CD14-positive monocyte (primary cell): Measurements from ENCODE around the gene C3orf49. TPM values are rescaled to one million over a fixed set of nuclear protein-coding genes. Genes with fewer than 3 reads are reported as not detected.

Source experiments
- DNase-seq, 3 donors: peaks; one replicate each; pipeline ENCODE4 v3.0.0-alpha.2; 2011 to 2022
- H2AFZ ChIP-seq: 2 replicates; pipeline ENCODE4 v1.6.0; 2012; ENCODE audit warnings: mild to moderate bottlenecking, low read depth, low read length, inconsistent platforms; ENCODE audit not compliant: insufficient read depth, poor library complexity, severe bottlenecking
- H3K27ac ChIP-seq, 2 donors: 1 replicate in 1 of 2; 2 replicates in 1 of 2; pipeline ENCODE4 v1.5.1; 2012 to 2013; ENCODE audit warnings: low read length in 2 of 2, control low read depth in 1 of 2, inconsistent platforms in 1 of 2, low read depth in 1 of 2, mild to moderate bottlenecking in 1 of 2
- H3K27me3 ChIP-seq, 2 donors: one replicate each; pipeline versions ENCODE4 v1.6.0 to v1.6.1; 2011 to 2013; ENCODE audit warnings: low read length in 2 of 2; ENCODE audit not compliant: control insufficient read depth in 2 of 2, insufficient read depth in 2 of 2
- H3K36me3 ChIP-seq, 2 donors: replicated peaks in 1 of 2; 1 replicate in 1 of 2; 2 replicates in 1 of 2; pipeline versions ENCODE4 v1.5.1 to v1.6.1; 2012 to 2013; ENCODE audit warnings: low read length in 2 of 2, control low read depth in 1 of 2, inconsistent platforms in 1 of 2, mild to moderate bottlenecking in 1 of 2; ENCODE audit not compliant: insufficient read depth in 2 of 2, control insufficient read depth in 1 of 2
- H3K4me1 ChIP-seq, 2 donors: 1 replicate in 1 of 2; 2 replicates in 1 of 2; pipeline versions ENCODE4 v1.5.1 to v1.6.1; 2012 to 2013; ENCODE audit warnings: low read length in 2 of 2, control low read depth in 1 of 2, inconsistent platforms in 1 of 2, mild to moderate bottlenecking in 1 of 2, moderate library complexity in 1 of 2; ENCODE audit not compliant: insufficient read depth in 2 of 2, control insufficient read depth in 1 of 2
- H3K4me2 ChIP-seq: replicated peaks from 2 replicates; pipeline ENCODE3; 2012; ENCODE audit warnings: low read length, moderate library complexity, mild to moderate bottlenecking; ENCODE audit not compliant: poor library complexity, severe bottlenecking; ENCODE audit errors: extremely low read depth
- H3K4me3 ChIP-seq, 3 experiments: fragments of 200-600 bp in 1 of 3; sonication (generic) in 1 of 3; replicated peaks in 1 of 3; 1 replicate in 2 of 3; 2 replicates in 1 of 3; pipeline ENCODE4 v1.5.1; 2011 to 2013; ENCODE audit warnings: low read length in 3 of 3, mild to moderate bottlenecking in 3 of 3, control low read depth in 2 of 3, low read depth in 2 of 3, inconsistent platforms in 1 of 3, moderate library complexity in 1 of 3
- H3K79me2 ChIP-seq: 2 replicates; pipeline ENCODE4 v1.6.0; 2012; ENCODE audit warnings: mild to moderate bottlenecking, control low read depth, inconsistent platforms, low read length, moderate library complexity; ENCODE audit not compliant: insufficient read depth
- H3K9ac ChIP-seq: 2 replicates; pipeline ENCODE4 v1.6.0; 2017; ENCODE audit warnings: low read length, mild to moderate bottlenecking; ENCODE audit not compliant: insufficient read depth, poor library complexity, severe bottlenecking
- H3K9me3 ChIP-seq, 2 donors: replicated peaks in 1 of 2; 1 replicate in 1 of 2; 2 replicates in 1 of 2; pipeline versions ENCODE4 v1.5.1 to v1.6.1; 2012 to 2013; ENCODE audit warnings: low read length in 2 of 2, control low read depth in 1 of 2; ENCODE audit not compliant: control insufficient read depth in 1 of 2, insufficient read depth in 1 of 2
- H4K20me1 ChIP-seq: 2 replicates; pipeline ENCODE4 v1.6.0; 2012; ENCODE audit warnings: mild to moderate bottlenecking, low read length, control low read depth, moderate library complexity; ENCODE audit not compliant: insufficient read depth
- H3K27ac Mint-ChIP-seq, 7 donors: one replicate each; pipeline ENCODE4 v1.8.0; 2020; ENCODE audit warnings: mild to moderate bottlenecking in 7 of 7, mixed read lengths in 7 of 7, moderate library complexity in 6 of 7, inconsistent platforms in 2 of 7
- H3K27me3 Mint-ChIP-seq, 3 donors: one replicate each; pipeline ENCODE4 v1.8.0; 2021 to 2022; ENCODE audit warnings: low read depth in 3 of 3, mild to moderate bottlenecking in 3 of 3, mixed read lengths in 3 of 3, moderate library complexity in 3 of 3, inconsistent platforms in 1 of 3
- H3K36me3 Mint-ChIP-seq, 2 donors: one replicate each; pipeline ENCODE4 v1.8.0; 2020; ENCODE audit warnings: mixed read lengths in 2 of 2, inconsistent platforms in 1 of 2, mild to moderate bottlenecking in 1 of 2
- H3K4me1 Mint-ChIP-seq: one replicate; pipeline ENCODE4 v1.8.0; 2020; ENCODE audit warnings: mild to moderate bottlenecking, mixed read lengths
- H3K4me3 Mint-ChIP-seq, 2 donors: one replicate each; pipeline ENCODE4 v1.8.0; 2020; ENCODE audit warnings: mild to moderate bottlenecking in 2 of 2, mixed read lengths in 2 of 2, moderate library complexity in 1 of 2
- H3K9me3 Mint-ChIP-seq, 7 donors: one replicate each; pipeline ENCODE4 v1.8.0; 2020 to 2022; ENCODE audit warnings: mixed read lengths in 7 of 7, mild to moderate bottlenecking in 6 of 7, moderate library complexity in 6 of 7, inconsistent platforms in 2 of 7
- CTCF ChIP-seq: fragments of 200-600 bp; IDR thresholded peaks from one replicate; pipeline ENCODE4 v1.8.0; 2022; ENCODE audit warnings: antibody characterized with exemption, mild to moderate bottlenecking
- WGBS: methylation state at CpG from one replicate; pipeline ENCODE4 v1.1.5; 2013; ENCODE audit warnings: missing lambda C conversion rate; ENCODE audit not compliant: insufficient coverage; 5-methylcytosine and 5-hydroxymethylcytosine counted together
- intact Hi-C, 2 donors: fragments of 100-400 bp; cut with micrococcal nuclease; formaldehyde crosslinking; loops; one replicate each; pipeline versions ENCODE4 v1.15.0 to v1.15.1; 2023
- polyA plus RNA-seq, 3 donors: library from polyadenylated mRNA; depleted of rRNA in 1 of 3; unstranded in 2 of 3; stranded (reverse) in 1 of 3; fragments of 300-500 nt in 2 of 3; fragments of >200 nt in 1 of 3; fragmentation: Illumina TruSeq in 2 of 3; gene quantifications; 1 replicate in 2 of 3; 2 replicates in 1 of 3; pipeline ENCODE4 v1.2.3, GENCODE V29; 2012 to 2021

The C3orf49 gene
- polyA plus RNA-seq, 3 donors = not detected

- no peak overlapping the region for H3K9ac ChIP-seq
- H3K36me3 Mint-ChIP-seq = peaks cover 0 to 3% of the 10 kb centered on the region in 2 donors
- no peak for TF ChIP-seq CTCF
- H3K9me3 Mint-ChIP-seq = peaks cover 0 to 2% (median 0%) of the 10 kb centered on the region in 7 donors
- no peaks in the 10 kb centered on the region for H3K9me3 ChIP-seq
- peaks cover 0 to 5% of the 10 kb centered on the region in 2 donors for H3K4me1 ChIP-seq
- H3K36me3 ChIP-seq = no peaks in the 10 kb centered on the region
- peaks cover 0 to 2% (median 0%) of the 10 kb centered on the region in 3 donors for H3K27me3 Mint-ChIP-seq
- no peak overlapping the region for H3K4me3 Mint-ChIP-seq
- no peak overlapping the region for H3K27ac ChIP-seq
- peaks cover 19% of the 10 kb centered on the region for H4K20me1 ChIP-seq
- H3K27ac Mint-ChIP-seq = no peak overlapping the region
- H3K4me1 Mint-ChIP-seq = peaks cover 4% of the 10 kb centered on the region
- H3K4me2 ChIP-seq = no peak overlapping the region
- no peak overlapping the region for H3K4me3 ChIP-seq
- intact Hi-C loops = no loop called here
- no peaks in the 10 kb centered on the region for H3K27me3 ChIP-seq
- no CpG with 5 or more reads among the region's 4 CpGs for WGBS
- no peak for DNase-seq
- peaks cover 59% of the 10 kb centered on the region for H3K79me2 ChIP-seq
- no peak overlapping the region for H2AFZ ChIP-seq
Observed at GRCh38 chr3:63853106-63853505, 34.0 kb downstream of the C3orf49 start.

GRCh38 chr3:63855333-63855940 is 36.3 kb downstream of the C3orf49 start:
- H3K27me3 ChIP-seq = no peaks in the 10 kb centered on the region
- H3K27ac ChIP-seq = peak overlapping the region in 1 of 2 donors; percentile 63
- no CpG with 5 or more reads among the region's 1 CpG for WGBS
- H3K36me3 ChIP-seq = no peaks in the 10 kb centered on the region
- intact Hi-C loops = no loop called here
- Mint-ChIP-seq H3K9me3 (peaks cover 0 to 2% (median 0%) of the 10 kb centered on the region in 7 donors), H3K4me3 (no peak overlapping the region), H3K27me3 (peaks cover 0 to 2% (median 0%) of the 10 kb centered on the region in 3 donors), H3K27ac (peak overlapping the region in 1 of 7 donors; percentile 26), H3K36me3 (peaks cover 0 to 7% of the 10 kb centered on the region in 2 donors), H3K4me1 (peaks cover 7% of the 10 kb centered on the region)
- TF ChIP-seq CTCF = no peak
- no peak overlapping the region for H3K4me3 ChIP-seq
- H3K4me1 ChIP-seq = peaks cover 0 to 5% of the 10 kb centered on the region in 2 donors
- no peaks in the 10 kb centered on the region for H3K9me3 ChIP-seq
- no peak for DNase-seq
- H3K9ac ChIP-seq = no peak overlapping the region
- H2AFZ ChIP-seq = no peak overlapping the region
- peaks cover 13% of the 10 kb centered on the region for H4K20me1 ChIP-seq
- peaks cover 78% of the 10 kb centered on the region for H3K79me2 ChIP-seq
- no peak overlapping the region for H3K4me2 ChIP-seq
